Stimulated activated naive B cell treated with anti-CD40 and anti-IgM and Interleukin-4, amounts not matched to agents 10 μg/mL and 1 μg/mL and 100 μg/mL, for 72 hours (primary cell): Measurements from ENCODE around the gene FAM174A.
A peak's percentile ranks its signal among the peaks of the same experiment; 100 is the strongest.

ENCODE experiments used
- ATAC-seq, 2 donors: fragments of 150-1000 bp; cut with Tn5 transposase; replicated peaks; 2 replicates each; pipeline ENCODE4 v1.10.0; 2021; ENCODE audit warnings: moderate library complexity in 1 of 2
- DNase-seq: peaks from one replicate; pipeline ENCODE4 v3.0.0; 2021
- H3K27ac Mint-ChIP-seq: one replicate; pipeline ENCODE4 v1.8.0; 2022; ENCODE audit warnings: mild to moderate bottlenecking, mixed read lengths
- H3K27me3 Mint-ChIP-seq, 2 donors: one replicate each; pipeline ENCODE4 v1.8.0; 2022; ENCODE audit warnings: mixed read lengths in 2 of 2
- H3K36me3 Mint-ChIP-seq, 2 donors: one replicate each; pipeline ENCODE4 v1.8.0; 2022; ENCODE audit warnings: mixed read lengths in 2 of 2, mild to moderate bottlenecking in 1 of 2
- H3K4me1 Mint-ChIP-seq, 2 donors: one replicate each; pipeline ENCODE4 v1.8.0; 2022; ENCODE audit warnings: mixed read lengths in 2 of 2, mild to moderate bottlenecking in 1 of 2
- H3K4me3 Mint-ChIP-seq, 2 donors: one replicate each; pipeline ENCODE4 v1.8.0; 2022; ENCODE audit warnings: mild to moderate bottlenecking in 2 of 2, mixed read lengths in 2 of 2, moderate library complexity in 1 of 2
- H3K9me3 Mint-ChIP-seq, 2 donors: one replicate each; pipeline ENCODE4 v1.8.0; 2022; ENCODE audit warnings: mixed read lengths in 2 of 2, mild to moderate bottlenecking in 1 of 2

The FAM174A gene

DNA sequence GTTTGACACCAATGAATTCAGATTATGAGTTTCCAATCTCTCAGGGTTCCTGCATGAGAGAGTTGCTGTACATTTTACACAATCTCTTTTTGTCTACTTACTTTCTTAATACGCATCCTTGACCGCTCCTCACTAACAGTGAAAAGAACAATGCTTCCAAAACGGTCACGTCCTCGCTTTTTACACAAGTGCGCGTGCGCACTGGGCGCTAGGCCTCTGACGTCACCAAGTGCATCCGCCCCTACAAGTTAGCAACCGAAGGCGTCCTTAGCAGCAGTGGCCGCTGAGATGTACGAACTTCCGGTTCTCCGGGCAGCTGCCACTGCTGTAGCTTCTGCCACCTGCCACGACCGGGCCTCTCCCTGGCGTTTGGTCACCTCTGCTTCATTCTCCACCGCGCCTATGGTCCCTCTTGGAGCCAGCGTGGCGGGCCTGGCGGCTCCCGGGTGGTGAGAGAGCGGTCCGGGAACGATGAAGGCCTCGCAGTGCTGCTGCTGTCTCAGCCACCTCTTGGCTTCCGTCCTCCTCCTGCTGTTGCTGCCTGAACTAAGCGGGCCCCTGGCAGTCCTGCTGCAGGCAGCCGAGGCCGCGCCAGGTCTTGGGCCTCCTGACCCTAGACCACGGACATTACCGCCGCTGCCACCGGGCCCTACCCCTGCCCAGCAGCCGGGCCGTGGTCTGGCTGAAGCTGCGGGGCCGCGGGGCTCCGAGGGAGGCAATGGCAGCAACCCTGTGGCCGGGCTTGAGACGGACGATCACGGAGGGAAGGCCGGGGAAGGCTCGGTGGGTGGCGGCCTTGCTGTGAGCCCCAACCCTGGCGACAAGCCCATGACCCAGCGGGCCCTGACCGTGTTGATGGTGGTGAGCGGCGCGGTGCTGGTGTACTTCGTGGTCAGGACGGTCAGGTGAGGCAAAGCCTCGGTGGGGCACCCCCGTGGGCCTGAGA lies at the start of gene FAM174A:
Gene FAM174A (plus strand): TSS at position 315 of the 946 bp plus-strand sequence. CDS start 157 bp downstream, at position 472.
- peak within 1 kb of the TSS; percentile 97 for H3K27ac Mint-ChIP-seq
- peaks cover 4% of the 10 kb centered on the region in 2 donors for H3K27me3 Mint-ChIP-seq
- peaks cover 14 to 19% of the 10 kb centered on the region in 2 donors for H3K36me3 Mint-ChIP-seq
- DNase-seq (peak; percentile 92), ATAC-seq (peak; percentile 98)
- peak within 1 kb of the TSS; percentile 99 to 100 for H3K4me3 Mint-ChIP-seq
- peaks cover 11 to 15% of the 10 kb centered on the region in 2 donors for H3K4me1 Mint-ChIP-seq
- peaks cover 12 to 13% of the 10 kb centered on the region in 2 donors for H3K9me3 Mint-ChIP-seq

DNA sequence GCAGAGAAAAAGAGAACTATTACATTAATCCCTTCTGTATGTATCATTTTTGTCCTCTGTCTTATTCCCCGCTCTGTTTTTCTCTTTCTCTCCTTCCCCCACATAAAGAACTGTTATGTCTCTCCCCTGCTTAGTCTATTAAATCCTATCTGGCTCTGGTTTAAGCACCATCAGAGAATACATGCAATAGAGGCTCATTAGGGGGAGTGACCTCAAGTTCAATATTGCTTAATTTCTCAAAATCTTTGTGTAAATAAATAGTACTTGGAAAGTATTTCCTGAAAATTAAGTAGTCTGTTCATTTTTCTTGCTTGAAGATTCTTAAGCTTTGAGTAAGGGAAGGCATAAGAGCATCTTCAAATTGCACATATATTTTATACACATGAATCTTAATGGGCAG lies 41.2 kb upstream of the FAM174A start:
- no peaks in the 10 kb centered on the region for H3K4me1 Mint-ChIP-seq
- H3K36me3 Mint-ChIP-seq, result no peaks in the 10 kb centered on the region
- H3K27me3 Mint-ChIP-seq, result no peaks in the 10 kb centered on the region
- H3K9me3 Mint-ChIP-seq, result peaks cover 8 to 9% of the 10 kb centered on the region in 2 donors
- DNase-seq (no peak), ATAC-seq (no peak)
- H3K4me3 Mint-ChIP-seq, result no peak overlapping the region
- no peak overlapping the region for H3K27ac Mint-ChIP-seq

DNA sequence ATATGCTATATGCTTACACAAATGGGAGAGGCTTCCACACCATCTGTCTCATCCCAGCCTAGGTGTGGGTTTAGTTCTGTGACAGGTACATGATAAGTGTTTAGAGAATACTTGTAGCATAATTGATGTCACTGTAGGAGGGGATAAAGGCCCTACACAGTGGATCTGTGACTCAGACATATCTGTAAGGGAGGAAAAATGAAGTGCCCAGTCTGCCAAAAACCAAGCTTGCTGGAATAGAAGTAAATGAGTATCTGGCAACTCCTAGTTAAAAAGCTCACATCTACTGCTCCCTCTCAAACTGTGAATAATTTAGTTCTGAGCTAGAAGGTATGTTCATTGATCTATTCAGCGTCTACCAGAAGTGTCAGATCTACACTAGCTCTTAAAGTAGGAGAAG lies 38.9 kb upstream of the FAM174A start:
- Mint-ChIP-seq H3K4me3 (no peak overlapping the region), H3K4me1 (no peaks in the 10 kb centered on the region), H3K27ac (no peak overlapping the region), H3K9me3 (no peaks in the 10 kb centered on the region), H3K27me3 (no peaks in the 10 kb centered on the region), H3K36me3 (no peaks in the 10 kb centered on the region)
- ATAC-seq (no peak), DNase-seq (no peak)

DNA sequence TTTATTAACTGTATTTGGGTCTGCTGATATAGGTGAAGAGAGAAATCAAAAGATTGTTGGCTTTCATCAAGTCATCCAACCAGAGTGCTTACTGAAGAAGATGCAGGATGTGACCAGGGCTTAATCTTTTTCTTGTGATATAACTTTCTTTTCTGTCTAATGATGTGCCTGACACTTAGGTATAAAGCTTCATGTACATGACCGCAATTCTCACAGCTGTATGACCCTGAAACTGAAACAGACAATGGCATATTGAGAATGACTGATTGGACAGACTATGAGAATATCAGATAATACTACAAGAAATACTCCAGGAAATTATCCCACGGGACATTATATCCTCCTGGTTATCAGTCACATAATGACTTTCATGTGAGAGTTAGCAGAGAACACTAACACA lies 32.5 kb upstream of the FAM174A start:
- no peak overlapping the region for H3K27ac Mint-ChIP-seq

DNA sequence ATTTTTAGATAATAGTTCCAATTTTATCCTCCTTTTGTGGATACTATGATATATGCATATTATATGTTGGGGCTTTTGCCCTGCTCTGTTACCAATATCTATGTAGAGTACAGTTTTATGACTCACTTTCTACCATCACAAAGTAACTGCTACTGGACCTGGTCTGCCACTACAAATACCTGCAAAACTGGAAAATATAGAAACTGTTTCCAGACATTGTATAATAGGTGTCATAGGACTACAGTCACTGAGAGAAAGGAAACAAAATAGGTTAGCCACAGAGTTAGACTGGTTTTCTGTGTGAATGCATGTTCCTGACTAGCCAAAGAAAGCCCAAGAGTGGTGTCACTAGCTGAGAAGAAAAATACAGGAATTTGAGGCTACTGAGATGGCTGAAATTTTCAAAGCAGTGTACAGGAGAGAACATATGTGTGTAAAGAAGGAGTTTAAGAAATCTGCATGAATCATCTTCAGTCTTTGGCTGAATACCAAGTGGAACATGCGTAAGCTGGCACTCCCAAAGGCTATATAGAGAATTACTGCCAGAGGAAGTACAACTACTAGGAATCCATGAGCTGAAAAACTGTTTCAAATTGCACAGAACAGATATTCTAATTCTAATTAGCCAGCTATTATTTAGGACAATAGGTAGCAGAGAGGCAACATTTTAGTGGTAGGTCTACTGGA lies 29.0 kb upstream of the FAM174A start:
- DNase-seq, result no peak

More for the DNA sequence above, 32.5 kb upstream of the FAM174A start:
- ATAC-seq (no peak), DNase-seq (no peak)
- no peaks in the 10 kb centered on the region for H3K27me3 Mint-ChIP-seq
- H3K9me3 Mint-ChIP-seq, result peaks cover 0 to 4% of the 10 kb centered on the region in 2 donors
- no peak overlapping the region for H3K4me3 Mint-ChIP-seq
- no peaks in the 10 kb centered on the region for H3K4me1 Mint-ChIP-seq
- no peaks in the 10 kb centered on the region for H3K36me3 Mint-ChIP-seq

DNA sequence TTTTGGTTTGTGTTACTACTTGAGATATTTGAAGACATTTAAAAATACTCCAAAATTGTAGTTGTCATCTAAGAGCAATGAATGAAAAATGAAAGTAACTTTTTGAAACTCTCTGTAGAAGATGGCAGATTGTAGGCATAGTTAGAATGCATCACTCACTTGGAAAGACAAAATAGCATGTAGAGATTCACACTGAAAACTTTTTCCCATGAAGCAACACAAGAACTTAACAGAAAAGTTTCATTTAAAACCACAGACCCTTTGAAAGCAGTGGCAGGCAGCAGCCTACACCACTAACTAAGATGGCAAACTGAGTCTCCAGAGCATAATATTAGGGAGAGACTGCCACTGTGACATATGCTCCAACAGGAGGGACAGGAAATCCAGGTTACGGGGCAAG lies 18.9 kb upstream of the FAM174A start:
- Mint-ChIP-seq H3K9me3 (peaks cover 17 to 21% of the 10 kb centered on the region in 2 donors), H3K27me3 (peaks cover 0 to 10% of the 10 kb centered on the region in 2 donors), H3K4me1 (no peaks in the 10 kb centered on the region), H3K4me3 (no peak overlapping the region), H3K27ac (no peak overlapping the region), H3K36me3 (peaks cover 2 to 19% of the 10 kb centered on the region in 2 donors)
- DNase-seq (no peak), ATAC-seq (no peak)

More for the DNA sequence above, 29.0 kb upstream of the FAM174A start:
- no peaks in the 10 kb centered on the region for H3K4me1 Mint-ChIP-seq
- ATAC-seq, result no peak
- peaks cover 0 to 4% of the 10 kb centered on the region in 2 donors for H3K9me3 Mint-ChIP-seq
- H3K4me3 Mint-ChIP-seq, result no peak overlapping the region
- H3K36me3 Mint-ChIP-seq, result no peaks in the 10 kb centered on the region
- no peaks in the 10 kb centered on the region for H3K27me3 Mint-ChIP-seq
- no peak overlapping the region for H3K27ac Mint-ChIP-seq

GRCh38 chr5:100517301-100517974 lies 17.7 kb upstream of the FAM174A start:
- H3K4me1 Mint-ChIP-seq, result no peaks in the 10 kb centered on the region
- H3K36me3 Mint-ChIP-seq, result peaks cover 2 to 19% of the 10 kb centered on the region in 2 donors
- no peak overlapping the region for H3K4me3 Mint-ChIP-seq
- H3K27me3 Mint-ChIP-seq, result peaks cover 0 to 18% of the 10 kb centered on the region in 2 donors
- ATAC-seq (no peak), DNase-seq (no peak)
- H3K9me3 Mint-ChIP-seq, result peaks cover 17 to 21% of the 10 kb centered on the region in 2 donors
- H3K27ac Mint-ChIP-seq, result no peak overlapping the region

DNA sequence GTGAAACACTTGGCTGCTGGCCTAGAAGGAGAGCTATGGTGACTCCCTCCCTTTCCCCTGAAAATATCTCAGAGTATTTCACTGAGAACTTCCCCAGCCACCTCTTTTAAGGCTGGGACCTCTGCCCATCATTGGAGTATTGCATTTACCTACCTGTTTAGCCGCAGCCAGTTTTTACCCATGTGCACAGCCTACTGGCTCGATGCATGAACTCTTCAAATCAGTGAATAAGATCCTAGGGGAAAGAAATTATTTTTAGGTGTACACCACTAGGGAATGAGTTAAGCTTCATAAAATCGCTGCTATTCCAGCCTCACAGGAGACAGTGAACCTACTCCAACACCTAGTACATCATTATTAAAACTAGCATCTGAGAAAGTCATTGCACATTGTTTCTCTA lies 16.8 kb upstream of the FAM174A start:
- peaks cover 18 to 21% of the 10 kb centered on the region in 2 donors for H3K9me3 Mint-ChIP-seq
- no peaks in the 10 kb centered on the region for H3K4me1 Mint-ChIP-seq
- no peak overlapping the region for H3K4me3 Mint-ChIP-seq
- H3K27me3 Mint-ChIP-seq, result peaks cover 0 to 23% of the 10 kb centered on the region in 2 donors
- ATAC-seq (no peak), DNase-seq (no peak)
- H3K27ac Mint-ChIP-seq, result no peak overlapping the region
- peaks cover 2 to 23% of the 10 kb centered on the region in 2 donors for H3K36me3 Mint-ChIP-seq

GRCh38 chr5:100519075-100519474 lies 16.1 kb upstream of the FAM174A start:
- Mint-ChIP-seq H3K9me3 (peaks cover 21% of the 10 kb centered on the region in 2 donors), H3K36me3 (peaks cover 2 to 23% of the 10 kb centered on the region in 2 donors)

GRCh38 chr5:100520348-100520747 lies 14.8 kb upstream of the FAM174A start:
- no peak overlapping the region for H3K27ac Mint-ChIP-seq
- peaks cover 23 to 25% of the 10 kb centered on the region in 2 donors for H3K9me3 Mint-ChIP-seq
- H3K27me3 Mint-ChIP-seq, result peaks cover 15 to 23% of the 10 kb centered on the region in 2 donors
- no peaks in the 10 kb centered on the region for H3K4me1 Mint-ChIP-seq
- H3K36me3 Mint-ChIP-seq, result peaks cover 4 to 23% of the 10 kb centered on the region in 2 donors
- ATAC-seq (no peak), DNase-seq (no peak)
- no peak overlapping the region for H3K4me3 Mint-ChIP-seq

More at GRCh38 chr5:100519075-100519474, 16.1 kb upstream of the FAM174A start:
- no peak overlapping the region for H3K27ac Mint-ChIP-seq
- no peak overlapping the region for H3K4me3 Mint-ChIP-seq
- H3K27me3 Mint-ChIP-seq, result peaks cover 5 to 23% of the 10 kb centered on the region in 2 donors
- H3K4me1 Mint-ChIP-seq, result no peaks in the 10 kb centered on the region
- ATAC-seq (no peak), DNase-seq (no peak)

GRCh38 chr5:100537946-100538345 lies 2.8 kb downstream of the FAM174A start:
- peaks cover 2 to 4% of the 10 kb centered on the region in 2 donors for H3K27me3 Mint-ChIP-seq

GRCh38 chr5:100539519-100539918 lies 4.3 kb downstream of the FAM174A start:
- Mint-ChIP-seq H3K27ac (no peak overlapping the region), H3K4me1 (peaks cover 15 to 19% of the 10 kb centered on the region in 2 donors), H3K9me3 (no peaks in the 10 kb centered on the region), H3K36me3 (peaks cover 2 to 14% of the 10 kb centered on the region in 2 donors), H3K4me3 (no peak overlapping the region), H3K27me3 (peaks cover 0 to 4% of the 10 kb centered on the region in 2 donors)
- DNase-seq (no peak), ATAC-seq (no peak)

More at GRCh38 chr5:100537946-100538345, 2.8 kb downstream of the FAM174A start:
- no peak overlapping the region for H3K27ac Mint-ChIP-seq
- DNase-seq (no peak), ATAC-seq (no peak)
- H3K4me3 Mint-ChIP-seq, result no peak overlapping the region
- peaks cover 12 to 15% of the 10 kb centered on the region in 2 donors for H3K4me1 Mint-ChIP-seq
- peaks cover 0 to 7% of the 10 kb centered on the region in 2 donors for H3K36me3 Mint-ChIP-seq
- H3K9me3 Mint-ChIP-seq, result no peaks in the 10 kb centered on the region

DNA sequence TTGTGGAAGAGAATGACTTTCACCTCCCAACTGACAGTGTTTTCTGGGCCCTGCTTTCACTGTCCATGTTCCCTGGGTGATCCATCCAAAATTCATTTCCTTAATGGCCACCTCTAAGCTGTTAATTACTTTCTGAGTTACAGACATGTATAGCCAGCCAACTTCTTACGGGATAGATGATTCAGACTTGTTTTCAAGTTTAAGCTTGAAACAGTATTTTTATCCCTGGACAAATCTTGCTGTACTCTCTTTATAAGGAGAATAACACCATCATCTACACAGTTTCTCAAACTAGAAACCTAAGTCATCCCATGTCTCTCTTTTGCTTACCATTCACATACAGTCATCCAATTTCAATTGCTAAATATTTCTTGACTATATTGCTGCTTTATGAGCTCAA lies 6.9 kb downstream of the FAM174A start:
- Mint-ChIP-seq H3K4me3 (no peak overlapping the region), H3K27me3 (no peaks in the 10 kb centered on the region), H3K4me1 (peaks cover 4 to 8% of the 10 kb centered on the region in 2 donors), H3K9me3 (no peaks in the 10 kb centered on the region), H3K36me3 (peaks cover 6 to 15% of the 10 kb centered on the region in 2 donors), H3K27ac (no peak overlapping the region)
- DNase-seq (no peak), ATAC-seq (no peak)

DNA sequence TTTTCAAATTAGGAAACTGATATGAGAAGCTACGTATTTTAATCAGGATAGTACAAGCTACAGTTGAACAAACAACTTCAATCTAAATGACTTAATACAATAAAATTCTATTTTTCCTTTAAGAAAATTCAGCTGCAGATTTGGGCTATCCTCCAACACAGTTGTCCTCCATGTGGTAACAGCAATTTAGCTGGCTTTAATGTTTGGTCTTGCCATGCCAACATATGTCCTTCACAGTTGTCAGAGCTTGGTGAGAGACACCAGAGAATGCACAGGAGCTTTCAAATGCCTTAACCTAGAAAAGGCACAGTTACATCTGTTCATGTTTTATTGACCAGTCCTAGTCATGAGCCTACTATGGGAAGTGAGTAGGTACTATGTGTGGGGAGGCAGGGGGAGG lies 10.8 kb downstream of the FAM174A start:
- no peak for DNase-seq
- H3K4me3 Mint-ChIP-seq, result no peak overlapping the region
- no peaks in the 10 kb centered on the region for H3K9me3 Mint-ChIP-seq
- H3K27me3 Mint-ChIP-seq, result no peaks in the 10 kb centered on the region
- H3K36me3 Mint-ChIP-seq, result peaks cover 8 to 15% of the 10 kb centered on the region in 2 donors
- ATAC-seq, result no peak
- H3K4me1 Mint-ChIP-seq, result peaks cover 10 to 18% of the 10 kb centered on the region in 2 donors
- H3K27ac Mint-ChIP-seq, result no peak overlapping the region
